ENCODE data around the gene EML1.

- no peak for TF ChIP-seq CTCF (IDR thresholded peaks at IDR 0.05; ENCODE audit: poor library complexity)
- no peak for TF ChIP-seq EZH2 (IDR thresholded peaks at IDR 0.05; ENCODE audit: borderline replicate concordance)
Observed at GRCh38 chr14:99810559-99810874, 17.3 kb downstream of the EML1 start.

Measured in hepatocyte (in vitro differentiated cells).